MM.1S (cell line): ENCODE results near the gene SIRT4.

ENCODE experiments used
- CTCF ChIP-seq: fragments of 300-600 bp; sonication (generic); IDR thresholded peaks from 2 replicates; pipeline ENCODE4 v1.5.1; 2016; ENCODE audit warnings: antibody characterized with exemption, low read length, mixed read lengths
- EZH2 ChIP-seq: fragments of 300-600 bp; sonication (generic); optimal IDR thresholded peaks from 2 replicates; pipeline ENCODE3; 2017; ENCODE audit warnings: low read depth, mild to moderate bottlenecking, antibody characterized with exemption, low read length, mixed read lengths

GRCh38 chr12:120331390-120331789 lies 29.3 kb downstream of the SIRT4 start:
- TF ChIP-seq EZH2 (no peak), CTCF (no peak)
